ENCODE results near the gene KLHL14. TPM values are rescaled to one million over a fixed set of nuclear protein-coding genes. Genes with fewer than 3 reads are reported as not detected.
A peak's percentile ranks its signal among the peaks of the same experiment; 100 is the strongest.

The KLHL14 gene
- total and polyA plus RNA-seq, 2 of the 13 experiments (the other 11 are each of a cell fraction or from before 2014, with no cell fraction given): 16.0 to 41.8 TPM

GRCh38 chr18:32805354-32805753 lies 32.5 kb upstream of the KLHL14 start (continued):
- TF ChIP-seq, protein P1, sequence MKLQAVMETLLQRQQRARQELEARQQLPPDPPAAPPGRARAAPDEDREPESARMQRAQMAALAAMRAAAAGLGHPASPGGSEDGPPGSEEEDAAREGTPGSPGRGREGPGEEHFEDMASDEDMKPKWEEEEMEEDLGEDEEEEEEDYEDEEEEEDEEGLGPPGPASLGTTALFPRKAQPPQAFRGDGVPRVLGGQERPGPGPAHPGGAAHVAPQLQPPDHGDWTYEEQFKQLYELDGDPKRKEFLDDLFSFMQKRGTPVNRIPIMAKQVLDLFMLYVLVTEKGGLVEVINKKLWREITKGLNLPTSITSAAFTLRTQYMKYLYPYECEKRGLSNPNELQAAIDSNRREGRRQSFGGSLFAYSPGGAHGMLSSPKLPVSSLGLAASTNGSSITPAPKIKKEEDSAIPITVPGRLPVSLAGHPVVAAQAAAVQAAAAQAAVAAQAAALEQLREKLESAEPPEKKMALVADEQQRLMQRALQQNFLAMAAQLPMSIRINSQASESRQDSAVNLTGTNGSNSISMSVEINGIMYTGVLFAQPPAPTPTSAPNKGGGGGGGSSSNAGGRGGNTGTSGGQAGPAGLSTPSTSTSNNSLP (IDR thresholded peaks at IDR 0.05; ENCODE audit: low read depth, low read length): no peak
- no peak for TF ChIP-seq CBX2 (IDR thresholded peaks at IDR 0.05; ENCODE audit: low read depth, low read length)
- no peak for TF ChIP-seq CBX2 (CRISPR knock-in tag; IDR thresholded peaks at IDR 0.05; ENCODE audit: low read depth)
- no peak for TF ChIP-seq AHR (CRISPR knock-in tag; IDR thresholded peaks at IDR 0.05)
- TF ChIP-seq ZFP41 (CRISPR knock-in tag; IDR thresholded peaks at IDR 0.05; ENCODE audit: borderline replicate concordance): no peak
- TF ChIP-seq ZNF451 (CRISPR knock-in tag; IDR thresholded peaks at IDR 0.05): no peak
- TF ChIP-seq POLR2G (IDR thresholded peaks at IDR 0.05; ENCODE audit: low read depth, low read length): no peak
- no peak for TF ChIP-seq ZNF253 (CRISPR knock-in tag; IDR thresholded peaks at IDR 0.05; ENCODE audit: borderline replicate concordance)
- TF ChIP-seq POGZ (CRISPR knock-in tag; IDR thresholded peaks at IDR 0.05): peak; percentile 30; the same call in 1 of the 2 replicates
- no peak for TF ChIP-seq XRCC5 (optimal IDR thresholded peaks at IDR 0.05; ENCODE audit: low read length)
- TF ChIP-seq ZNF335 (CRISPR knock-in tag; IDR thresholded peaks at IDR 0.05): no peak
- TF ChIP-seq MLXIP (CRISPR knock-in tag; IDR thresholded peaks at IDR 0.05; ENCODE audit: borderline replicate concordance): no peak
- TF ChIP-seq PAX8 (CRISPR knock-in tag; IDR thresholded peaks at IDR 0.05; ENCODE audit: borderline replicate concordance): no peak
- TF ChIP-seq SMARCE1 (IDR thresholded peaks at IDR 0.05; ENCODE audit: borderline replicate concordance): no peak
- TF ChIP-seq NFYB (CRISPR knock-in tag; IDR thresholded peaks at IDR 0.05): no peak
- no peak for TF ChIP-seq HNRNPL (IDR thresholded peaks at IDR 0.05; ENCODE audit: low read depth, low read length)
- TF ChIP-seq ZNF746 (CRISPR knock-in tag; IDR thresholded peaks at IDR 0.05): no peak
- TF ChIP-seq ZFYVE20 (CRISPR knock-in tag; IDR thresholded peaks at IDR 0.05; ENCODE audit: borderline replicate concordance, low read depth): no peak
- TF ChIP-seq, protein P2, sequence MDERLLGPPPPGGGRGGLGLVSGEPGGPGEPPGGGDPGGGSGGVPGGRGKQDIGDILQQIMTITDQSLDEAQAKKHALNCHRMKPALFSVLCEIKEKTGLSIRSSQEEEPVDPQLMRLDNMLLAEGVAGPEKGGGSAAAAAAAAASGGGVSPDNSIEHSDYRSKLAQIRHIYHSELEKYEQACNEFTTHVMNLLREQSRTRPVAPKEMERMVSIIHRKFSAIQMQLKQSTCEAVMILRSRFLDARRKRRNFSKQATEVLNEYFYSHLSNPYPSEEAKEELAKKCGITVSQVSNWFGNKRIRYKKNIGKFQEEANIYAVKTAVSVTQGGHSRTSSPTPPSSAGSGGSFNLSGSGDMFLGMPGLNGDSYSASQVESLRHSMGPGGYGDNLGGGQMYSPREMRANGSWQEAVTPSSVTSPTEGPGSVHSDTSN (CRISPR knock-in tag; IDR thresholded peaks at IDR 0.05): no peak
- TF ChIP-seq ZNF646 (CRISPR knock-in tag; IDR thresholded peaks at IDR 0.05): no peak

Data from HepG2 (cell line).